NCI-H187 treated with DMSO at 0.1 percent for 48 hours (cell line): ENCODE data around the gene NEUROD6.

ENCODE experiments used
- DNase-seq: peaks from one replicate; lab custom pipeline; 2025; lab: John Stamatoyannopoulos, UW

The NEUROD6 gene

GRCh38 chr7:31333291-31333690 is 7.2 kb downstream of the NEUROD6 start:
- no peak for DNase-seq

- no peak for DNase-seq
Observed at GRCh38 chr7:31327071-31327470, 13.5 kb downstream of the NEUROD6 start.

- no peak for DNase-seq
Observed at GRCh38 chr7:31326416-31326815, 14.1 kb downstream of the NEUROD6 start.

GRCh38 chr7:31323101-31323500 is 17.4 kb downstream of the NEUROD6 start:
- no peak for DNase-seq

GRCh38 chr7:31320675-31321074 is 19.9 kb downstream of the NEUROD6 start:
- DNase-seq: no peak

- no peak for DNase-seq
Observed at GRCh38 chr7:31318313-31318712, 22.2 kb downstream of the NEUROD6 start.

GRCh38 chr7:31316876-31317275 is 23.6 kb downstream of the NEUROD6 start:
- no peak for DNase-seq

GRCh38 chr7:31315758-31316157 is 24.8 kb downstream of the NEUROD6 start:
- DNase-seq: no peak

GRCh38 chr7:31314781-31315180 is 25.7 kb downstream of the NEUROD6 start:
- DNase-seq: no peak

- DNase-seq: no peak
Observed at GRCh38 chr7:31312889-31313288, 27.6 kb downstream of the NEUROD6 start.

GRCh38 chr7:31311552-31311951 is 29.0 kb downstream of the NEUROD6 start:
- DNase-seq: no peak

GRCh38 chr7:31310321-31310935 is 30.1 kb downstream of the NEUROD6 start:
- DNase-seq: no peak

GRCh38 chr7:31309407-31309806 is 31.1 kb downstream of the NEUROD6 start:
- no peak for DNase-seq

GRCh38 chr7:31308652-31309051 is 31.9 kb downstream of the NEUROD6 start:
- no peak for DNase-seq

GRCh38 chr7:31307972-31308371 is 32.6 kb downstream of the NEUROD6 start:
- no peak for DNase-seq

GRCh38 chr7:31305260-31305659 is 35.3 kb downstream of the NEUROD6 start:
- DNase-seq: no peak

- DNase-seq: no peak
Observed at GRCh38 chr7:31304446-31304845, 36.1 kb downstream of the NEUROD6 start.

GRCh38 chr7:31302356-31302755 is 38.2 kb downstream of the NEUROD6 start:
- DNase-seq: no peak

GRCh38 chr7:31299336-31299735 is 41.2 kb downstream of the NEUROD6 start:
- no peak for DNase-seq

GRCh38 chr7:31290601-31291000 is 49.9 kb downstream of the NEUROD6 start:
- DNase-seq: no peak
